OCI-LY3 (cell line): ENCODE data around the gene USP6.
"Not testable (repeated sequence)": the region's sequence is repeated elsewhere in the genome, so short reads cannot be mapped to it uniquely, and the experiment has no call there.

ENCODE experiments used
- CTCF ChIP-seq: fragments of 200-600, 300-600 bp; sonication (generic); IDR thresholded peaks from 2 replicates; pipeline ENCODE4 v1.5.1; 2014; ENCODE audit warnings: antibody characterized with exemption, low read length, low read depth
- EZH2phosphoT487 ChIP-seq: fragments of 200-600 bp; shearing (Covaris generic); IDR thresholded peaks from 2 replicates; pipeline ENCODE4 v1.6.1; 2018; ENCODE audit warnings: antibody characterized with exemption, mixed run types, low read depth

- TF ChIP-seq CTCF, EZH2phosphoT487: not testable (repeated sequence)
Measured at GRCh38 chr17:5128387-5128786, 12.6 kb downstream of the USP6 start.
